NCI-H2107 treated with DMSO at 0.1 percent for 48 hours (cell line): ENCODE results near the gene DISC1.
"Not testable (repeated sequence)": the region's sequence is repeated elsewhere in the genome, so short reads cannot be mapped to it uniquely, and the experiment has no call there.

Experiments used
- DNase-seq: peaks from one replicate; lab custom pipeline; 2025; ENCODE audit not compliant: unreplicated experiment; lab: John Stamatoyannopoulos, UW

DISC1 gene

DNA sequence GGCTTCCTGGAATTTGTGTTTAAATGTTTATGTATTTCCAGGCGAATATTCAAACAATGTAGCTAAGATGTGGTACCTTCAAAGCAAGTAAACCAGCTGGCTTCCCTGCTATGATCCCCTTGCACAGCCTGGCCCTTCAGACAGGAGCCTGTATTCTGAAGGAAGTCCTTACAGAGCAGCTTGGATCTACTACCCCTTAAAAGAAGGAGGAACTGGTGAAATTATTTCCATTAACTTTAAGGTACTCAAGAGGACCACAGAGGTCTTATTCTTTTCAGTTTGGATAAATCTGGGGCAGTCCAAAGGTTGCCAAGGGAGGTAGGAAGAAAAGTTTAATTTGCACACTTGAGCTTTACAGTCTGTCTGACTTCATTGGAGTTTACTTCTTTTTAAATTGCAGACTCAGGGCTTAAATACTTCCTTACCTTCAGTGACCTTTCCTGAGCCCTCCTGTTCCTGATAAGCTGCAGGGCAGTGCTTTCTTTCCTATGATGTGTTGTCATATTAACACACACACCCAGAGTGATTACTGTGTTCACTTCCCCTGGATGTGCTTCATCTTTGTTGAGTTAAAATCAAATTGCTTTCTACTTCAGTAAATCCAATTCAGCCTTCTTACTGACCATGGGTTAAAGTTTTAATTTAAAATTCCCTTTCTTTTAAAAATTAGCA lies 40.5 kb downstream of the DISC1 start:
- no peak for DNase-seq

DNA sequence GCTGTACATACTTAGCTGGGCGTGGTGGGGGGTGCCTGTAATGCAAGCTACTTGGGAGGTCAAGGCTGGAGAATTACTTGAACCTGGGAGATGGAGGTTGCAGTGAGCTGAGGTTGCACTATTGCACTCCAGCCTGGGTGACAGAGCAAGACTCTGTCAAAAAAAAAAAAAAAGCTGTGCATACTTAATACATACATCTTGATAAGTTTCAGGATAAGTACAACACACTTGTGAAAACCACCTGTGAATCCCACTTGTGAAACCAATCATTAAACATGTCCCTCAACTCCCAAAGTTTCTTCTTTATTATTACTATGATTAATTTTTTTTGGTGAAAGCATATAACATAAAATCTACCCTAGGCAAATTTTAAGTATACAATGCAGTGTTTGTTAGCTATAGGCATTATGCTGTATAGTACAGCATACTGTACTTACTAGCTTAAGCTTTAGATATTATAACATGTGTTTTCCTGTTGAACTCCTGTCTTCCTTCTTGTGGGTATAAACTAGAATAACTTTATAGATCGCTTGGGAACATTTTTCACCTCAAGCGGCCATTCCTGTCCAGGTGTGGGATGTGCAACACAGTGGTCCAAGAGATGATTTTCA lies 41.4 kb downstream of the DISC1 start:
- no peak for DNase-seq

DNA sequence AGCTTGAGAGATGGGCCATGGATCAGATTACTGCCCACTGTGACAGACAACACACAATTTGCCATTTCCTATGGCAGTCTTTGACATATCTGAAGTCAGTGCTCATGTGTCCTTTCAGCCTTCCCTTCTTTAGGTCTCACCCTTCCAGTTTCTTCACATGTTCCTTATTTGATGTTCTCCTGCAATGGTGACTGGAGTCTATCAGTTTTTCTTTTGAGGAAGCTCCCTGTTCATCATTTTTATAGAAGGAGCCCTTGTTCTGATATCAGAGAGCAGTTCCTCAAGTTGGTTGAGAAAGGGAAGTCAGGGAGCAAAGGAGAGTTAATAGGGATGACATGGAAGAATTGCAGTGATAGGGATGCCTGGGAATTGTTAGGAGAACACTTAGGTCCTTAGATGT lies 42.2 kb downstream of the DISC1 start:
- no peak for DNase-seq

DNA sequence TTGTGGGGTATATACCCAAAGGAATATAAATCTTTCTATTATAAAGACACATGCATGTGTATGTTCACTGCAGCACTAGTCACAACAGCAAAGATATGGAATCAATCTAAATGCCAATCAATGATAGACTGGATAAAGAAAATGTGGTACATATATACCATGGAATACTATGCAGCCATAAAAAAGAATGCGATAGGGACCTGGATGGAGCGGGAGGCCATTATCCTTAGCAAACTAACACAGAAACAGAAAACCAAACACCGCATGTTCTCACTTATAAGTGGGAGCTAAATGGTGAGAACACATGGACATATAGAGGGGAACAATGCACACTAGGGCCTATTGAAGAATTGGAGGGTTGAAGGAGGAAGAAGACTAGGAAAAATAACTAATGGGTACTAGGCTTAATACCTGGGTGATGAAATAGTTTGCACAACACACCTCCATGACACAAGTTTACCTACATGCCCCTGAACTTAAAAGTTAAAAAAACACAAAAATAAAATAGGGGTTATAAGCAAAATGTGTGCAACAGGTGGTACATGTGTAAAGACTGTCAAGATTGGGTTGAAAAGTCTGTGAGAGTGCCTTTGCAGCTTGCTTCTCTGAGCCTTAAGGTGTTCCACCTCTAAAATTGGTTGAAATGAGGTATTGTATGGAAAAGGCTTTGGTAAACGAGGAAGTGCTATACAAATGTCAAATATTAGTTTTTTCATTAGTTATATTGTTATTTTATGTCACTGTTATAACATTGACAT lies 43.5 kb downstream of the DISC1 start:
- DNase-seq: not testable (repeated sequence)

DNA sequence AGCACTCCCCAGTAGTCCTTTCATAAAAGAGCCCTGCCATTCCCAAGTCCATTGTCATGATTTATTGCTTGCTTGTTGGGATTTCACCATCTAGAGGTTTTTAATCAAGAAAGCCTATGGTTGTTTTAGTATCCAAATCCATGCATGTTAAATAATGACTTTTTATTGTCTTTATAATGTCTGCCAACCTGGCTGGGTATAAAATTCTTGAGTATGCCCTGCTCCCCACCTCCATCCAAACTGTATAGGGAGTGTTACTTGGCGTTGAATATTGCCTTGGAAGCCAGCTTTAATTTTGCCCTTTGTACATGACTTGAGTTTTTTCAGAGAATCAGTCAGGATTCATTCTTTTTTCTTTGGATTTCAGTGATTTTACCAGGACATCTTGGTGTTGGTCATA lies 44.2 kb downstream of the DISC1 start:
- DNase-seq: no peak

DNA sequence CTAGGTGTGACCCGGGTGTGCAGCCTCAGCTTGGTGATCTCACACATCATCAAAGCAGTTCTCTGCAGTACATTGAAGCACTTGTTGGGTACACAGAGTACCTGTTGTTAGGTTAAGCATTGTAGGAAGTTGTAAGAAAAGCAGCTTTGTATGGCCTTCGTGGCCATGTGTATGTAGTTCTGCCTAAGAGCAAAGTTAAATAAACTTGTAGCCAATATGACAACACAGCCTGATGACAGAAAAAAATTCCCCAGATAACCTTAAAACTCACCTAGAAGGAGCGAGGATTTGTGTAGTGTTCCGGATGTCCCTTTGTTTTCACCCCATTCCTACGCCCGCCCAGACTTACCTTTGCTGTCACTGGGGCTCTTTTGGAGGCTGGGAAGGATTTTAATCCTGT lies 48.0 kb downstream of the DISC1 start:
- DNase-seq: no peak

DNA sequence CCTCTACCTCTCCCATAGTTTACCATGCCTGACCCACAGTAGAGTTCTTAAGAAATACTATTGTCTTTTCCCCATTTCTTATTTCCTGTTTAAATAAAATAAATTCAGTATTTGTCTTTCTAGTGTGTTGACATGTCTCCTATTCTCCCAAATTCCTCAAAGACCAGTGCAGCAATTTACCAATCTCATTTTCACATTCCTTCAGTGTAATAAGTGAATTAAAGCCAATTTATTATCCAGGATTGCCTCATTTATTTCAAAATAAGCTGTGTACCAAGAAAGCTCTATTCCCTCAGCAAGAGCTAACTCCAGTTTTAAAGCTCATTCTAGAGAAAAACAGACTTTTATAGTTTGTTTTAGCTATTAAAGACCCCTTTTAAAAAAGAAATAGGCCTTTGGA lies 49.9 kb downstream of the DISC1 start:
- no peak for DNase-seq

DNA sequence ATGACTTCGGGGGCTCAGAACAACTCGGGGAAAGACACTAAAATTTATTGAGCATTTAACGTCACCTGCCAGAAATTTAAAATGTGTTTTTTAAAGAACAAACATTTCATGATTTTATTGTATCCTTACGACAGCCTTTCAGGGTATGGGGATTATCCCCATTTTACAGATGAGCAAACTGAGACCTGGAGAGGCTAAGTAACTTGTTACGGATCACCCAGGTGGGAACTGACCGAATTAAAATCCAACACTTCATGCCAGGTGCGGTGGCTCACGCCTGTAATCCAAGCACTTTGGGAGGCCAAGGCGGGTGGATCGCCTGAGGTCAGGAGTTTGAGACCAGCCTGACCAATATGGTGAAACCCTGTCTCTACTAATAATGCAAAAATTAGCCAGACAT lies 50.9 kb downstream of the DISC1 start:
- no peak for DNase-seq

DNA sequence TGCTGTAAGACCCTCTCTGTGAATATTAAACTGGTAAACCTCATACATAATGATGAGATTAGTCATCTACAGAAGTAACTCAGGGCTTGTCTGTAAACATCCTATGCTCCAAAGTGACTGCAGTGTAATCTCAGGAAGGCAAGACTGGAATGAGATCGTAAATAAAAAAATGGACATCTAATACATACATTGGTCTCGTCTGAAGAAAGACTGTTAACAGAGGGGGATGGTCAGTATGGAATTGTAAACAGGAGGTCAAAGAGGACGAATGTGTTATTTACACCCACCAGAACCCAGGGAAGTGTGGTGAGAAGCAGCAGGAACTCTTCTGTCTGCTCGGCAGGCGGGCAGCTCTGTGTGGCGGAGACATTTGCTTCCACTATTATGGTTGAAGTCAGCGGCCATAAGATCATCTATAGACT lies 51.4 kb downstream of the DISC1 start:
- no peak for DNase-seq

DNA sequence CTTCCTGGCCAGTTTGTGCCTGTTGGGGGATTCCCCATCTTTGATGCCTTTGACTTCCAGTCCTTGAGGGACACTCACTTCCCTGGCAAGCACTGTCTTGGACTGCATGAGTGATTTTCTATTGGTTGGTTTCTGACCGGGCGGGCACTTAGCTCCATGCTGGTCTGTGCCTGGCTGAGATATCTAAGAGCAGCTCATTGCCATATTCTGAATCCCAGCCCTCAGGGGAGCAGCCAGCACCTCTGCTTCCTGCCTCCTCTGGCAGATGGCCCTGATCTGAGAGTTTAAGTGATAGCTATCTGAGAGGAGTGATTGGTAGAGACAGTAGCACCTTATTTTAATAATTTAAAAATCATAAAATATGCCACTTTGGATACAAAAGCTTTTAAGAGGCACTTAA lies 52.5 kb downstream of the DISC1 start:
- peak; percentile 57 for DNase-seq

DNA sequence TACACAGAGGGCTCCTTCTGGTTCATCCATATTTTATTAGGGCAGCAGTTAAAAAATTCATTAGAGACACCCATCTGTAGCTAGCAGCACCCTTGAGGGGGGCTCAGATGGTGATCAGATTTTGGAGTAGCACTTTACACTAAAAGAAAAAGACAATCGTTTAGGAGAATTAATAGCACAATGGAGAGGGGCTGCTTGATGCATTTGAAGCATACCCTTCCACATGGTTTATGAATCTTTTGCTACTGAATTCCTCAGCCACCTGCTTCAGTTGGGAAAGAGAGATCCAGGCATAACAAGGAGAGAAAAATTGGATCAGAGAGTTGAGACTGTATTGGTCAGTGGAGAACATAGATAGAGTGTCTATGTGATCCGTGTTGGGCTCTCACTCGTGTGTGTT lies 54.4 kb downstream of the DISC1 start:
- no peak for DNase-seq

DNA sequence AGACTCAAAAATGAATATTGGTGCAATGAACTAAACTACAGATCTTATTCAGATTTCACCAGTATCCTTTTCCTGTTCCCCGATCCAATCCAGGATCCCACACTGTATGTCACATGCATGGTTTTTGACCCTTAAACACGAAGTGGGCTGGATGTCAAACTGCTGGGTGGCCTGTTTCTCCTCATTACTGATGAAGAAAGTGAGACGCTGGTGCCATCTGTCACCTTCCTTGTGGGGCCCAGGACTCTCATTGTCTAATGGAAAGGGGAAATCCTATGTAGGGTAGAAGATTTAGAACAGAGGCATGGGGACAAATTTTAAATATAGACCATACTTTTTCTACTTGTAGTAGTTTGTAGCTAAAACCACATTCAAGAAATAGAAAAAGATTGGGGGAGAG lies 56.2 kb downstream of the DISC1 start:
- no peak for DNase-seq

DNA sequence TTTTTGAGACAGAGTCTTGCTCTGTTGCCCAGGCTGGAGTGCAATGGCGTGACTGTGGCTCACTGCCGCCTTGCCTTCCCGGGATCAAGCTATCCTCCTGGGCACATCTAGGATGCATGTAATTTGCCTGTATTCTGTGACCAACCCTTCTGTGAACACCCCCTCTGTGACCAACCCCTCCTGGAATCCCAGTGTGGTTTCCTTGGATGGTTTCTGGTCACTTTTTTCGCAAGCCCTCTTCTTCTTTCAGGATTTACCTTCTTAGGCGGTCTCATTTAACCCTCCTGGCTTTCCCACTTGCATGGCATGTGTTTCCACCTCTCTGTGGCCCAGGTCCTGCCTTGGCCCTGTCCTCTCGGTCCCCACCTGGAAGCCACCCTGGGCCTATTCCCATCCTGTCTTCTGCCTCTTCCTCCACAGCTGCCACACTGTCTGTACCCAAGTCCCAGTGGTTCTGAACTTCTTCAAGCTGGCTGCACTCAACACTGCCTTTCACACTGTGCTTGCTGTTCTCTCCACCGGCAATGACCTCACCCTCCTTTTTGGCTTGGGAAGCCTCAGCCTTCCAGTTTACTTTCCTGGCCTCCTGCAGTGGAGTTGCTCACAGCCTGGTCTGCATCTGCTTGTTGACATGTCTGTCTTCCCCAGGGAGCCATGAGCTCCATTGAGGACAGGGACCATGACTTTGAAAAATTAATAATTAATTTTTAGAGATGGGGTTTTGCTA lies 57.0 kb downstream of the DISC1 start:
- peak; percentile 85 for DNase-seq

DNA sequence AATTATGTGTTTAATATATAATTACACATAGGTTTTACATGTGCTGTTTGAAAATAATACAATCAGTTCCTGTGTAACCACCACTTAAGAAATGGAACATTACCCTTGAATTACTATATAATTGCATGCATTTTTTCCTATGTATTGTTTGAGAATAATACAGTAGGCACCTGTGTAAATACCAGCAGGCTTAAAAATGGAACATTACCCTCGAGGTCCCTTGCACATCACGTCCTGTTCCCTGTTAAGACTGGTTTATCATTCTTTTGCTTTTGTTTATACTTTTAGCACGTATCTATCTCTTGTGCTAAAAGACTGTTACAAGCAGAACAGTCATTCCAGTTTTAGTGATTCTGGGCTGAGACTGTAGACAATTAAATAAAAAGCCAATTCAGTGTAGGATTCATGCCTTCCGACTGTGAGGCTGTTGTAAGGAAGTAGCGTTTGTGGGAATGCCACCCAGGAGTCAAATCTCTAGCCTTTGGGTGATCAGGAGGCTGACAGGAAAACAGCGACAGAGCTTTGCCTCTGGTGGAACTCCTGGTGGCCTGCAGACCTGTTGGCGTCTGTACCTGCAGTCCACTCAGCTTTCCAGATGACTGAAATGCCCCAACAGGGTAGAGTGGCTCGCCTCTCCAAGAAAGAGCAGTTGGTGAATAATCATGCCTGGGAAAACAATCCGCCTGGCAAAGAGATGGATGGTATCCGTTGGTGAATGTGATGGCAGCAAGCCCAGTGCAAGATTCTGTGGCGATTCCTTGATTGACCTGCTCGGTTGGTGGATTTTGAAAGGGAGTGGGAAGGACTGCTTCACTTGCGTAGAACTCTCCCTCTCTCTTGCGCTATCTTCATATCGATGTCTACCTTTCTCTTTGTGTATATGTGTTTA lies 58.0 kb downstream of the DISC1 start:
- peak; percentile 97 for DNase-seq

DNA sequence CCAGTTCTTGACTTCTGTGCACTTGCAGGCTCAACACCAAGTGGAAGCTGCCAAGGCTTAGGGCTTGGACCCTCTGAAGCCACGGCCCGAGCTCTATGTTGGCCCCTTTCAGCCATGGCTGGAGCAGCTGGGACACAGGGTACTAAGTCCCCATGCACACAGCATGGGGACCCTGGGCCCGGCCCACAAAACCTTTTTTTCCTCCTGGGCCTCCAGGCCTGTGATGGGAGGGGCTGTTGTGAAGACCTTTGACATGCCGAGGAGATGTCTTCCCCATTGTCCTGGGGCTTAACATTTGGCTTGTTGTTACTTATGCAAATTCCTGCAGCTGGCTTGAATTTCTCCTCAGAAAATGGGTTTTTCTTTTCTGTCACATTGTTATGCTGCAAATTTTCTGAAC lies 59.8 kb downstream of the DISC1 start:
- DNase-seq: no peak

DNA sequence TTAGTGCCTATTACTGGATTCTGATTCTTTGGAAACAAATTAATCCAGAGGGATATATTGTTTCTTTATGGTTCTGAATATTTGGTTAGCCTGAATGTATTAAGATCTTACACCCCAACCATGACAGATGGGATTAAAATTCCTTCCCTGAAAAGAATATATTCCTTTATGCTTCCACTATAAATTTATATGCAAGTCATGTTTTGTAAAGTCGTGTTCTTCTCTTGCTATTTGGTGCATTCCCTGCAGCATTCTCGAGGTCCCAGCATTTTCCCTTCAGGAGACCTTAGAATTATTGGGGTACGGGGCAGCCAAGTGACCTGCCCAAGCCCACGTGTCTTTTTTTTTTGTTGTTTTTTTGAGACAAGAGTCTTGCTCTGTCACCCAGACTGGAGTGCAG lies 62.4 kb downstream of the DISC1 start:
- no peak for DNase-seq

DNA sequence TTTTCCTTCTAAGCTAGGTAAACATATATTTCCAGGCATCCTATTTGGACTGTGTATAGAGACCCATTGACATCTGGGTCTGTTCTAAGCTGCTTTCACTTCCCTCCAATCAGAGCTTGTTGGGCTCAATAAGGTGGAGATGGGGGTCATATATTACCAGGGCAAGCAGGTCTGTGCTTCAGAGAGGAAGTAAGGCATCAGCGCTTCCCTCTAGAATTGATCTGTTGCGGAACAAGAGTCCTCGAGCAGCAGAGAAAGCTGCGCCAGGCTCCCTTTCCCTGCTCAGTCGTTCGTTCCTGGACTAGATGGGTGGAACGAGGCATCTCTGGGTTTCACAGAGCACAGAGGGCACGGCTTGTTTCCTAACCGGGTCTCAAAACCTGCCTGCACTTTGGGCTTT lies 63.5 kb downstream of the DISC1 start:
- DNase-seq: peak; percentile 41

DNA sequence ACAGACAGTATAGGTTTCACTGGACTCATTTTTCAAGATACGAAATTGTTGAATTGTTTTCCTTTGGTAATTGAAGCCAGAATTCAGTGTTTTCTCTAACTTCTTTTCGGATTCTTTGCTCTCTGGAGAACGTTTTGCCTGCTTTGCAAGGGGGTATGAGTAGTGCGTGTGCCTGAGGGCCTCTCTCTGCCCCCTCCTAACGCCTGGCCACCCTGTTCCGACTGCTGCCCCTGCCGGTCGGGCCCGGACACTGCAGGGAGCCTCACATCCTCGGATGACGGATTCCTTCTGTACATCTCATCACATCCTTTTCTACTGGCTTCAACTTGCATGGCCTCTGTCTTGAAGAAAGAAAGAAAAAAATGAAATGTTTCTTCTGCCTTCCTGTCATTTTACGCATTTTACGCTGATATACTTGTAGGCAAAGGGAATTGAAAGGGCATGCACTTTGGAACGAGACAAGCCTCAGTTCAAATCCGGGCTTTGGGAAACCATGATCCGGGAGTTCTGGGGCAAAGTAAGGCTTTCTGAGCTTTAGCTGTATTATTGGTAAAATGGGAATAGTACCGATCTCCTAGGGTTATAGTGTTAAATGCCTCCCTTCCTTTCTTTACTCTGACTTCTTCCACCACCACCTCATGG lies 65.1 kb downstream of the DISC1 start:
- no peak for DNase-seq

DNA sequence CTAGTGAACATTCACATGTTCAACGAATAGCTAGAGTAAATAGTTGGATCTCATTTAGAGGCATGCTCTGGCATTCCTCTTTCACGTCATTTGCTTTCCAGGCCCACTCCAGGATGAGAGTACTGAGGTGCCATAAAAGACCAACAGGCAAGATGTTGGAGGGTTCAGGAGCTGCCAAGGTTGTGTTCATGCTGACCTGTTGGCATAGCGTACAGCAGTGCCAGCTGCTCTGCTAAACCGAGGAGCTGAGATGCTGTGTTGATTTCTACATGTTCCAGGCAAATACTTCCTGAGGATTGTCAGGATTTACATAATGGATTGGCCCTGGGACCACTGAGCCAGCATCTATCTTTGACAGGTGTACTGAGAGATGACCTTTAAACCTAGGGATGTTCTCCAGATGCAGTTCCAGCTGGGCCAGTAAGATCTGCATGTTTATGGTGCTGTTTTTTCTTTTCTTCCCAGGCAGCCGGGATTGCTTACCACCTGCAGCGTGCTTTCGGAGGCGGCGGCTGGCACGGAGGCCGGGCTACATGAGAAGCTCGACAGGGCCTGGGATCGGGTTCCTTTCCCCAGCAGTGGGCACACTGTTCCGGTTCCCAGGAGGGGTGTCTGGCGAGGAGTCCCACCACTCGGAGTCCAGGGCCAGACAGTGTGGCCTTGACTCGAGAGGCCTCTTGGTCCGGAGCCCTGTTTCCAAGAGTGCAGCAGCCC lies 66.9 kb downstream of the DISC1 start:
- DNase-seq: peak; percentile 60

DNA sequence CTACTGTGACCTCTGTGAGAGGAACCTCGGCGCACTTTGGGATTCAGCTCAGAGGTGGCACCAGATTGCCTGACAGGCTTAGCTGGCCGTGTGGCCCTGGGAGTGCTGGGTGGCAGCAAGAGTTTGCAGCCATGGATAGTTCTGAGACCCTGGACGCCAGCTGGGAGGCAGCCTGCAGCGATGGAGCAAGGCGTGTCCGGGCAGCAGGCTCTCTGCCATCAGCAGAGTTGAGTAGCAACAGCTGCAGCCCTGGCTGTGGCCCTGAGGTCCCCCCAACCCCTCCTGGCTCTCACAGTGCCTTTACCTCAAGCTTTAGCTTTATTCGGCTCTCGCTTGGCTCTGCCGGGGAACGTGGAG lies 67.5 kb downstream of the DISC1 start:
- DNase-seq: peak; percentile 62
